Astrocyte of the spinal cord (primary cell): ENCODE measurements around the gene ARHGAP9.
"Not testable (repeated sequence)": the region's sequence is repeated elsewhere in the genome, so short reads cannot be mapped to it uniquely, and the experiment has no call there.

ENCODE experiments used
- DNase-seq: peaks from one replicate; pipeline ENCODE4 v3.0.0; 2011; ENCODE audit warnings: low read depth, low spot score
- H3K4me3 ChIP-seq: 2 replicates; pipeline ENCODE4 v1.5.1; 2011; ENCODE audit warnings: low read depth, mild to moderate bottlenecking, low read length, moderate library complexity
- in situ Hi-C: cut with HindIII; loops from 2 replicates; pipeline ENCODE4 v1.10.0; 2017; ENCODE audit warnings: low sequenced_read_pairs
- TF ChIP-seq, protein P1 (sequence below): IDR thresholded peaks from 2 replicates; pipeline ENCODE4 v1.5.1; 2012; ENCODE audit warnings: low read depth, mild to moderate bottlenecking, low read length, inconsistent platforms

Gene ARHGAP9

DNA sequence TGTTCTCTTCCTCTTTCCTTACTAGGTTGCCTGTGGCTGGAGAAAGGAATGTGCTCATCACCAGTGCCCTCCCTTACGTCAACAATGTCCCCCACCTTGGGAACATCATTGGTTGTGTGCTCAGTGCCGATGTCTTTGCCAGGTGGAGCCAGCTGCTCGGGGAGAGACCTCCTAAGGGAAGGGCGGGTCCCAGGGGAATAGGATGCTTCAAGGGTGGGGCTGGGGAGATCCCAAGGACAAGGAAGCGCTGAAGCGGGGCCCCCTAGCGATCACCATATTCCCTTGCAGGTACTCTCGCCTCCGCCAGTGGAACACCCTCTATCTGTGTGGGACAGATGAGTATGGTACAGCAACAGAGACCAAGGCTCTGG is 18.5 kb upstream of the ARHGAP9 start:
- H3K4me3 ChIP-seq = no peak overlapping the region
- TF ChIP-seq, protein P1, sequence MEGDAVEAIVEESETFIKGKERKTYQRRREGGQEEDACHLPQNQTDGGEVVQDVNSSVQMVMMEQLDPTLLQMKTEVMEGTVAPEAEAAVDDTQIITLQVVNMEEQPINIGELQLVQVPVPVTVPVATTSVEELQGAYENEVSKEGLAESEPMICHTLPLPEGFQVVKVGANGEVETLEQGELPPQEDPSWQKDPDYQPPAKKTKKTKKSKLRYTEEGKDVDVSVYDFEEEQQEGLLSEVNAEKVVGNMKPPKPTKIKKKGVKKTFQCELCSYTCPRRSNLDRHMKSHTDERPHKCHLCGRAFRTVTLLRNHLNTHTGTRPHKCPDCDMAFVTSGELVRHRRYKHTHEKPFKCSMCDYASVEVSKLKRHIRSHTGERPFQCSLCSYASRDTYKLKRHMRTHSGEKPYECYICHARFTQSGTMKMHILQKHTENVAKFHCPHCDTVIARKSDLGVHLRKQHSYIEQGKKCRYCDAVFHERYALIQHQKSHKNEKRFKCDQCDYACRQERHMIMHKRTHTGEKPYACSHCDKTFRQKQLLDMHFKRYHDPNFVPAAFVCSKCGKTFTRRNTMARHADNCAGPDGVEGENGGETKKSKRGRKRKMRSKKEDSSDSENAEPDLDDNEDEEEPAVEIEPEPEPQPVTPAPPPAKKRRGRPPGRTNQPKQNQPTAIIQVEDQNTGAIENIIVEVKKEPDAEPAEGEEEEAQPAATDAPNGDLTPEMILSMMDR = peak; percentile 15
- in situ Hi-C loops = no loop called here
- DNase-seq = no peak

DNA sequence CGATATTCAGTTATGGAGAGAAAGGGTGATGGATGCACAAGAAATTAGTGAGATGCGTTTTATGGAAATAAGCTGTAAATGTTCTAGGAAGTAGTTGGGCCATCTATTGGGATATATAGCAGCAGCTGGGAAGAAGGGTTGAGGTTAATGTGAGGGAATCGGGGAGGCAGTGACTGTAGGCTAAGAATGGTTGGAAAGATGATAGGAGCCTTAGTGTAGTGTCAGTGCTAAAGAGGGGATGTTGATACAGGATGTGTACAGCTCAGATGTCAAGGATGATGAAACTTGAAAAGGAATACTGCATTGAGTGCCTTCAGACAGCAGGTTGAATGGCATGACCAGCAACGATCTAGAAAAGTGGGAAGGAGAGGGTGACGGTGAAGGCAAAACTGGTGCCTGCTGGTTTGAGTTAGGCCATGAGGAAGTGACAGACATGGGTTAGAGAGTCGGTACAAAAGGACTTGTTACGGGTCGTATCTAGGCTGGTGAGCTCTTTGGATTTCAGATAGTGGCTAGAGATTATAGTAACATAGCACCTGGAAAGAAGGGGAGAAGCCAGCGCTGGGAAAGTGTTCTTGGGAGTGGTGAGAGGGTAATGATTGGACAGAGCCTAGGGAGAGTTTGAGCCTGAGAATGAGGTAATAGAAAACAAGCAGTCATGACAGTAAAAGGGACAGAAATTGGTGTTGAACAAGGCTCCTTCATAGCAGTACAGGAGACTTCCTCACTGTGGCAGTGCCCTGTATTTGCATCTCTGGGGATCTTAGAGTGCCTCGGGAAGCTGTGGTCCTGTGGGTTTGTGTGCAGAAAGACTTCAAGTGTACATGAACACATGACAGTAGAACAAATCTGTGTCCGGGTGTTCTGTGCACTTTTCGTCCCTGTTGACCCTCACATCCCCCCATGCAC is 17.8 kb upstream of the ARHGAP9 start:
- TF ChIP-seq, protein P1 = no peak
- no peak overlapping the region for H3K4me3 ChIP-seq
- no peak for DNase-seq
- in situ Hi-C loops = no loop called here

- in situ Hi-C loops = no loop called here
- H3K4me3 ChIP-seq = no peak overlapping the region
- TF ChIP-seq, protein P1 = no peak
- no peak for DNase-seq
These were observed 17.2 kb upstream of the ARHGAP9 start for GRCh38 chr12:57496822-57497221.

DNA sequence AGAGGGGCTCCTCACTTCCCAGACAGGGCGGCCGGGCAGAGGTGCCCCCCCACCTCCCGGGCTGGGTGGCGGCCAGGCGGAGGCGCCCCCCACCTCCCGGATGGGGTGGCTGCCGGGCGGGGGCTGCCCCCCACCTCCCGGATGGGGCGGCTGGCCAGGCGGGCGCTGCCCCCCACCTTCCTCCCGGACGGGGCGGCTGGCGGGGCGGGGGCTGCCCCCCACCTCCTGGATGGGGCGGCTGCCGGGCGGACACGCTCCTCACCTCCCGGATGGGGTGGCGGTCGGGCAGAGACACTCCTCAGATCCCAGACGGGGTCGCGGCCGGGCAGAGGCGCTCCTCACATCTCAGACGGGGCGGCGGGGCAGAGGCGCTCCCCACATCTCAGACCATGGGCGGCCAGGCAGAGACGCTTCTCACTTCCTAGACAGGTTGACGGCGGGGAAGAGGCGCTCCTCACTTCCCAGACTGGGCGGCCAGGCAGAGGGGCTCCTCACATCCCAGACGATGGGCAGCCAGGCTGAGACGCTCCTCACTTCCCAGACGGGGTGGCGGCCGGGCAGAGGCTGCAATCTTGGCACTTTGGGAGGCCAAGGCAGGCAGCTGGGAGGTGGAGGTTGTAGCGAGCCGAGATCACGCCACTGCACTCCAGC is 15.5 kb upstream of the ARHGAP9 start:
- in situ Hi-C loops, H3K4me3 ChIP-seq, DNase-seq: not testable (repeated sequence)

GRCh38 chr12:57491393-57492280 is 12.0 kb upstream of the ARHGAP9 start:
- H3K4me3 ChIP-seq = no peak overlapping the region
- TF ChIP-seq, protein P1 = peak; percentile 9
- in situ Hi-C loops = no loop called here
- no peak for DNase-seq

DNA sequence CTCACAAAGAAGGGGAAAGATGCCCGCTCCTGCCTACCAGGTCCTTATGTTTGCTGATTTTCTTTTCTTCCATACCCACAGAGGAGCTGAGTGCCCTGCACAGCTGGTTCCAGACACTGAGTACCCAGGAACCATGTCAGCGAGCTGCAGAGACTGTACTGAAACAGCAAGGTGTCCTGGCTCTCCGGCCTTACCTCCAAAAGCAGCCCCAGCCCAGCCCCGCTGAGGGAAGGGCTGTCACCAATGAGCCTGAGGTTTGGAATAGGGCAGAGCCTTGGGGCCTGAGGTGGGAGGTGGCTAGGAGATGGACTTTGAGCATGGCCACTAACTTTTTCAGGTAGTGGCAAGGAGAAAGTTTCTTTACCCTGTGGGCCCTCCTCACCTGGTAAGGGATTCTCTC is 10.5 kb upstream of the ARHGAP9 start:
- no peak overlapping the region for H3K4me3 ChIP-seq
- in situ Hi-C loops = no loop called here
- TF ChIP-seq, protein P1 = no peak
- no peak for DNase-seq
